ENCODE data around the gene CAND1. TPM values are rescaled to one million over a fixed set of nuclear protein-coding genes. Genes with fewer than 3 reads are reported as not detected.
A peak's percentile ranks its signal among the peaks of the same experiment; 100 is the strongest.

Gene CAND1
- total and polyA plus RNA-seq, 2 of the 8 experiments (the other 6 are each of a cell fraction or from before 2014, with no cell fraction given) = 39.4 to 271 TPM

DNA sequence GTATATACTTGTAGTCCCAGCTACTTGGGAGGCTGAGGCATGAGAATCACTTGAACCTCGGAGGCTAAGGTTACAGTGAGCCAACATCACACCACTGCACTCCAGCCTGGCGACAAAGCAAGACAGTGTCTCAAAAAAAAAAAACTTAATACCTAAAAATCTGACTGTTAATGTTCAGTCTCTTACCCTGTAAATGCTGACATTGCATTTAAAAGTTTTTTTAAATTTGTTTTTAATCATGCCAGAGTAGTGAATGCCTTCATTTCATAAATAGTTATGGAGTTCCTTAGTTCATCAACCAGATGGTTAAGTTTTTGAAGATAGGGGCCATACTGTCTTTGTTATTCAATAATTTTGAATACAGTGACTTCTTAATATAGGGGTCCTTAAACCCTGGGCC lies 21.2 kb downstream of the CAND1 start:
- Histone ChIP-seq H3K4me3 (ENCODE audit: extremely low read depth in 1 of 4, insufficient read depth in 2 of 4, low read depth in 3 of 4, low read length in 4 of 4) (no peak overlapping the region), H4K91ac (replicated peaks; ENCODE audit: insufficient read length, low read length) (no peak overlapping the region), H3K79me2 (ENCODE audit: control insufficient read depth in 1 of 2, insufficient read depth in 2 of 2, low read length in 2 of 2) (peaks cover 0 to 78% of the 10 kb centered on the region in 2 experiments; a peak in 3 of 4 replicates), H3K23ac (ENCODE audit: insufficient read length) (no peak overlapping the region), H4K8ac (ENCODE audit: extremely low read depth, insufficient read depth, low read length) (no peak overlapping the region), H3K4me2 (ENCODE audit: insufficient read depth in 1 of 2, low read depth in 2 of 2, low read length in 2 of 2) (no peak overlapping the region), H3K9ac (replicated peaks in 1 of 4; ENCODE audit: extremely low read depth in 1 of 4, low read depth in 3 of 4, low read length in 3 of 4) (no peak overlapping the region), H4K5ac (ENCODE audit: insufficient read length, low read depth, low read length) (no peak overlapping the region), H3K36me3 (ENCODE audit: control insufficient read depth in 2 of 4, insufficient read depth in 4 of 4, low read length in 3 of 4) (peaks cover 2 to 30% (median 4%) of the 10 kb centered on the region in 4 experiments; a peak in 3 of 8 replicates), H3K79me1 (ENCODE audit: low read depth, low read length) (peaks cover 5% of the 10 kb centered on the region; the same call in 1 of the 2 replicates), H3K4me1 (replicated peaks in 1 of 4; ENCODE audit: control insufficient read depth in 3 of 4, insufficient read depth in 4 of 4, low read length in 3 of 4) (no peaks in the 10 kb centered on the region), H4K20me1 (replicated peaks in 1 of 2; ENCODE audit: control insufficient read depth in 1 of 2, insufficient read depth in 2 of 2, low read length in 2 of 2) (peaks cover 1 to 13% of the 10 kb centered on the region in 2 experiments), H2BK120ac (replicated peaks; ENCODE audit: low read depth, low read length) (no peak overlapping the region), H3K27ac (ENCODE audit: low read depth, low read length) (no peak overlapping the region), H2BK20ac (ENCODE audit: low read length) (no peak overlapping the region), H2AFZ (ENCODE audit: low read length) (no peak overlapping the region), H2BK15ac (ENCODE audit: low read length) (no peak overlapping the region), H3K18ac (ENCODE audit: extremely low read depth, low read length) (no peak overlapping the region), H3K9me3 (ENCODE audit: insufficient read depth in 2 of 2, low read depth in 1 of 2, low read length in 1 of 2) (no peaks in the 10 kb centered on the region), H2BK5ac (ENCODE audit: low read depth, low read length) (no peak overlapping the region), H3K56ac (replicated peaks; ENCODE audit: insufficient read length, low read depth, low read length) (no peak overlapping the region), H2BK12ac (ENCODE audit: low read depth, low read length) (no peak overlapping the region), H3K23me2 (ENCODE audit: low read depth, low read length) (no peaks in the 10 kb centered on the region), H2AK5ac (ENCODE audit: low read depth, low read length) (no peak overlapping the region), H3K4ac (replicated peaks; ENCODE audit: insufficient read length, low read depth, low read length) (no peak overlapping the region), H3K27me3 (replicated peaks in 1 of 4; ENCODE audit: control insufficient read depth in 3 of 4, extremely low read depth in 1 of 4, insufficient read depth in 3 of 4, low read length in 3 of 4) (no peaks in the 10 kb centered on the region), H3K14ac (ENCODE audit: insufficient read length) (no peak overlapping the region)
- no peak for TF ChIP-seq CEBPB (IDR thresholded peaks at IDR 0.05; ENCODE audit: low read depth, low read length)
- TF ChIP-seq HDAC6 (IDR thresholded peaks at IDR 0.05; ENCODE audit: low read depth, low read length) = no peak
- TF ChIP-seq TAF1 (IDR thresholded peaks at IDR 0.05; ENCODE audit: low read depth, low read length) = no peak
- no peak for TF ChIP-seq KDM5A (IDR thresholded peaks at IDR 0.05; ENCODE audit: low read length)
- TF ChIP-seq CBX8 (IDR thresholded peaks at IDR 0.05; ENCODE audit: borderline replicate concordance, low read depth, low read length) = no peak
- TF ChIP-seq E2F6 (IDR thresholded peaks at IDR 0.05) = no peak
- peak; percentile 92 for TF ChIP-seq MAFK (IDR thresholded peaks at IDR 0.05; ENCODE audit: low read depth, low read length)
- CTCF ChIA-PET (ENCODE audit: partially characterized antibody) = no interaction called here
- POLR2A ChIA-PET (ENCODE audit: partially characterized antibody) = no interaction called here
- 96% methylated on average over 2 of the region's 2 CpGs; no CpG with 5 or more reads in 1 of the 2 experiments for WGBS, 2 experiments (ENCODE audit: extremely low coverage in 1 of 2, insufficient coverage in 1 of 2, insufficient read length in 1 of 2, insufficient replicate concordance in 2 of 2, low coverage in 1 of 2, low lambda C conversion rate in 2 of 2, missing lambda C conversion rate in 1 of 2)
- no peak for FAIRE-seq
- DNase-seq (ENCODE audit: low read depth in 1 of 2, low spot score in 2 of 2) = no peak
